GM19025 (cell line): ENCODE results near the gene TGIF2.

Source experiments
- ATAC-seq: cut with Tn5 transposase; IDR thresholded peaks from one replicate; pipeline ENCODE4 v1.9.1; 2021; ENCODE audit warnings: mild to moderate bottlenecking, low read depth, moderate library complexity; ENCODE audit not compliant: unreplicated experiment

The TGIF2 gene

GRCh38 chr20:36574366-36575135 lies 1.2 kb downstream of the TGIF2 start:
- no peak for ATAC-seq

- ATAC-seq, result no peak
These were observed 2.7 kb downstream of the TGIF2 start for GRCh38 chr20:36576081-36576445.

GRCh38 chr20:36578356-36579041 lies 5.1 kb downstream of the TGIF2 start:
- ATAC-seq, result no peak

GRCh38 chr20:36579996-36580545 lies 6.7 kb downstream of the TGIF2 start:
- ATAC-seq, result no peak

- ATAC-seq, result no peak
These were observed 8.9 kb downstream of the TGIF2 start for GRCh38 chr20:36582322-36582721.

- no peak for ATAC-seq
These were observed 9.4 kb downstream of the TGIF2 start for GRCh38 chr20:36582821-36583220.

- no peak for ATAC-seq
These were observed 10.7 kb downstream of the TGIF2 start for GRCh38 chr20:36584018-36584481.

- ATAC-seq, result no peak
These were observed 12.2 kb downstream of the TGIF2 start for GRCh38 chr20:36585410-36586125.

GRCh38 chr20:36587388-36588070 lies 14.1 kb downstream of the TGIF2 start:
- ATAC-seq, result no peak

- ATAC-seq, result no peak
These were observed 17.9 kb downstream of the TGIF2 start for GRCh38 chr20:36591281-36591680.

- ATAC-seq, result no peak
These were observed 18.7 kb downstream of the TGIF2 start for GRCh38 chr20:36591854-36592641.

- ATAC-seq, result no peak
These were observed 20.0 kb downstream of the TGIF2 start for GRCh38 chr20:36593347-36593929.

- no peak for ATAC-seq
These were observed 26.5 kb downstream of the TGIF2 start for GRCh38 chr20:36599912-36600345.

GRCh38 chr20:36601540-36601939 lies 28.1 kb downstream of the TGIF2 start:
- ATAC-seq, result no peak

GRCh38 chr20:36604952-36605398 lies 31.6 kb downstream of the TGIF2 start:
- peak; percentile 23 for ATAC-seq

- peak; percentile 86 for ATAC-seq
These were observed 32.2 kb downstream of the TGIF2 start, which contains the start of gene RAB5IF for GRCh38 chr20:36605399-36606157. Gene RAB5IF, plus strand, starts transcription at chr20:36605779. Its CDS starts 173 bp downstream, at chr20:36605952.

GRCh38 chr20:36606158-36607066 lies 33.0 kb downstream of the TGIF2 start:
- ATAC-seq, result no peak
